CD4-positive, alpha-beta T cell treated with Interferon alpha-2 for 1 hour (primary cell): ENCODE data around the gene LYPD4.

ENCODE experiments used
- DNase-seq, 2 donors: peaks; one replicate each; pipeline ENCODE4 v3.0.0-alpha.2; 2020 to 2022

The LYPD4 gene

GRCh38 chr19:41849067-41849466 is 4.6 kb upstream of the LYPD4 start:
- DNase-seq = no peak

GRCh38 chr19:41848666-41849065 is 4.2 kb upstream of the LYPD4 start:
- no peak for DNase-seq

GRCh38 chr19:41847351-41848105 is 3.0 kb upstream of the LYPD4 start:
- DNase-seq = no peak

GRCh38 chr19:41845051-41845590 is 638 bp upstream of the LYPD4 start:
- DNase-seq = no peak

GRCh38 chr19:41845001-41845050 is 343 bp upstream of the LYPD4 start, which contains the start of gene DMRTC2:
Gene DMRTC2 (plus strand): TSS chr19:41845042. CDS start chr19:41847429, 2,387 bp downstream.
- no peak for DNase-seq

- no peak for DNase-seq
Observed at GRCh38 chr19:41843371-41843770, 1.1 kb downstream of the LYPD4 start.

GRCh38 chr19:41839211-41839610 is 5.3 kb downstream of the LYPD4 start:
- no peak for DNase-seq

GRCh38 chr19:41837981-41838708 is 6.3 kb downstream of the LYPD4 start:
- no peak for DNase-seq

GRCh38 chr19:41821003-41821735 is 23.3 kb downstream of the LYPD4 start:
- peak; percentile 52 to 67 for DNase-seq

GRCh38 chr19:41816761-41817160 is 27.7 kb downstream of the LYPD4 start:
- no peak for DNase-seq

- DNase-seq = no peak
Observed at GRCh38 chr19:41815301-41815700, 29.2 kb downstream of the LYPD4 start.

- DNase-seq = no peak
Observed at GRCh38 chr19:41813911-41814310, 30.6 kb downstream of the LYPD4 start.

GRCh38 chr19:41811981-41812380 is 32.5 kb downstream of the LYPD4 start:
- DNase-seq = no peak

- DNase-seq = peak; percentile 11 to 53
Observed at GRCh38 chr19:41811036-41811435, 33.4 kb downstream of the LYPD4 start.

- DNase-seq = no peak
Observed at GRCh38 chr19:41810301-41810700, 34.2 kb downstream of the LYPD4 start.

- DNase-seq = peak in 1 of 2 donors; percentile 42
Observed at GRCh38 chr19:41808663-41809566, 35.6 kb downstream of the LYPD4 start.

- no peak for DNase-seq
Observed at GRCh38 chr19:41807176-41807575, 37.3 kb downstream of the LYPD4 start.

GRCh38 chr19:41804336-41804735 is 40.1 kb downstream of the LYPD4 start:
- DNase-seq = no peak

- DNase-seq = no peak
Observed at GRCh38 chr19:41802770-41803169, 41.7 kb downstream of the LYPD4 start.

GRCh38 chr19:41801792-41802211 is 42.7 kb downstream of the LYPD4 start:
- peak in 1 of 2 donors; percentile 13 for DNase-seq

GRCh38 chr19:41801031-41801430 is 43.5 kb downstream of the LYPD4 start:
- DNase-seq = no peak

GRCh38 chr19:41799444-41800000 is 45.0 kb downstream of the LYPD4 start:
- DNase-seq = no peak

GRCh38 chr19:41796901-41797300 is 47.6 kb downstream of the LYPD4 start:
- no peak for DNase-seq
